IMR-90 (cell line): ENCODE measurements around the gene CIB2. TPM values are rescaled to one million over a fixed set of nuclear protein-coding genes. Genes with fewer than 3 reads are reported as not detected.

ENCODE experiments used
- ATAC-seq: fragments of 200-7000 bp; cut with Tn5 transposase; 2 replicates; pipeline ENCODE4 v1.9.1; 2020; ENCODE audit warnings: low read depth, mild to moderate bottlenecking, moderate library complexity
- BruUV-seq: library from RNA; stranded (reverse); fragments of 400-500 nt; replicated peaks from 2 replicates; lab custom pipeline; 2021; lab: Mats Ljungman, UMichigan
- CTCF ChIA-PET: fragments of 300-600 bp; formaldehyde crosslinking; extraction: SDS; loops from one replicate; lab custom pipeline; 2021; ENCODE audit warnings: antibody characterized with exemption; lab: Yijun Ruan, JAX
- POLR2A ChIA-PET: fragments of 300-600 bp; sonication (Branson Sonifier 250); formaldehyde crosslinking; loops from one replicate; lab custom pipeline; 2022; ENCODE audit warnings: antibody characterized with exemption; ENCODE audit not compliant: unreplicated experiment; lab: Charles Lee
- DNase-seq: peaks from one replicate; pipeline ENCODE4 v3.0.0; 2013
- H2AFZ ChIP-seq: replicated peaks from 2 replicates; pipeline ENCODE3; 2013; ENCODE audit warnings: low read length, mild to moderate bottlenecking; ENCODE audit not compliant: poor library complexity
- H2AK5ac ChIP-seq: 2 replicates; pipeline ENCODE4 v1.6.1; 2013; ENCODE audit warnings: low read depth, low read length, inconsistent platforms
- H2AK9ac ChIP-seq: replicated peaks from 2 replicates; pipeline ENCODE3; 2013; ENCODE audit warnings: mild to moderate bottlenecking, low read depth, low read length, moderate library complexity; ENCODE audit not compliant: poor library complexity
- H2BK120ac ChIP-seq: 2 replicates; pipeline ENCODE4 v1.6.1; 2013; ENCODE audit warnings: low read depth, low read length, inconsistent platforms
- H2BK15ac ChIP-seq: 3 replicates; pipeline ENCODE4 v1.6.1; 2013; ENCODE audit warnings: low read depth, low read length, inconsistent platforms
- H2BK20ac ChIP-seq: 2 replicates; pipeline ENCODE4 v1.6.1; 2013; ENCODE audit warnings: low read depth, mild to moderate bottlenecking, inconsistent platforms, low read length, moderate library complexity
- H2BK5ac ChIP-seq: 2 replicates; pipeline ENCODE4 v1.6.1; 2013; ENCODE audit warnings: mild to moderate bottlenecking, low read depth, low read length, inconsistent platforms; ENCODE audit not compliant: poor library complexity, severe bottlenecking
- H3K14ac ChIP-seq: replicated peaks from 2 replicates; pipeline ENCODE4 v1.6.1; 2013; ENCODE audit warnings: low read depth, low read length, inconsistent platforms
- H3K18ac ChIP-seq: 2 replicates; pipeline ENCODE4 v1.6.1; 2013; ENCODE audit warnings: low read depth, low read length, control low read depth
- H3K23ac ChIP-seq: 2 replicates; pipeline ENCODE4 v1.6.1; 2013; ENCODE audit warnings: low read depth, low read length, inconsistent platforms
- H3K27ac ChIP-seq: 2 replicates; pipeline ENCODE4 v1.5.1; 2013; ENCODE audit warnings: mild to moderate bottlenecking, control low read depth, low read length; ENCODE audit not compliant: insufficient read depth
- H3K27me3 ChIP-seq: 2 replicates; pipeline ENCODE4 v1.6.1; 2013; ENCODE audit warnings: low read length; ENCODE audit not compliant: control insufficient read depth, insufficient read depth
- H3K36me3 ChIP-seq: 2 replicates; pipeline ENCODE4 v1.6.1; 2013; ENCODE audit warnings: low read length, mixed read lengths; ENCODE audit not compliant: control insufficient read depth, insufficient read depth
- H3K4ac ChIP-seq: 2 replicates; pipeline ENCODE4 v1.6.1; 2013; ENCODE audit warnings: low read depth, low read length, inconsistent platforms
- H3K4me1 ChIP-seq: 2 replicates; pipeline ENCODE4 v1.6.1; 2013; ENCODE audit warnings: low read length, mixed read lengths; ENCODE audit not compliant: control insufficient read depth, insufficient read depth
- H3K4me2 ChIP-seq: 2 replicates; pipeline ENCODE4 v1.6.1; 2013; ENCODE audit warnings: low read depth, mild to moderate bottlenecking, control low read depth, low read length, moderate library complexity
- H3K4me3 ChIP-seq: 2 replicates; pipeline ENCODE4 v1.5.1; 2013; ENCODE audit warnings: low read depth, mild to moderate bottlenecking, control low read depth, low read length, moderate library complexity; ENCODE audit not compliant: insufficient read depth
- H3K56ac ChIP-seq: 2 replicates; pipeline ENCODE4 v1.6.1; 2013; ENCODE audit warnings: low read length, inconsistent platforms; ENCODE audit not compliant: insufficient read depth; ENCODE audit errors: extremely low read depth
- H3K79me1 ChIP-seq, 2 experiments: 2 replicates each; pipeline ENCODE4 v1.6.1; 2013; ENCODE audit warnings: low read length in 2 of 2, inconsistent platforms in 1 of 2, low read depth in 1 of 2
- H3K9ac ChIP-seq: 2 replicates; pipeline ENCODE4 v1.6.1; 2013; ENCODE audit warnings: low read depth, low read length, control low read depth
- H3K9me1 ChIP-seq: 2 replicates; pipeline ENCODE4 v1.6.1; 2013; ENCODE audit warnings: low read length, inconsistent platforms; ENCODE audit not compliant: insufficient read depth
- H3K9me3 ChIP-seq: 2 replicates; pipeline ENCODE4 v1.6.1; 2013; ENCODE audit warnings: low read length; ENCODE audit not compliant: control insufficient read depth, insufficient read depth
- H4K20me1 ChIP-seq: 2 replicates; pipeline ENCODE4 v1.6.1; 2013; ENCODE audit warnings: low read length, inconsistent platforms; ENCODE audit not compliant: insufficient read depth
- H4K5ac ChIP-seq: 2 replicates; pipeline ENCODE4 v1.6.1; 2013; ENCODE audit warnings: mild to moderate bottlenecking, low read depth, low read length, control low read depth
- H4K8ac ChIP-seq, 2 experiments: 2 replicates each; pipeline ENCODE4 v1.6.1; 2013; ENCODE audit warnings: low read depth in 2 of 2, low read length in 2 of 2, control low read depth in 1 of 2, inconsistent platforms in 1 of 2
- H4K91ac ChIP-seq: 2 replicates; pipeline ENCODE4 v1.6.1; 2013; ENCODE audit warnings: low read depth, low read length, inconsistent platforms; ENCODE audit not compliant: insufficient read depth
- BHLHE40 ChIP-seq: fragments of 150-350 bp; IDR thresholded peaks from 2 replicates; pipeline ENCODE4 v1.6.1; 2016; ENCODE audit warnings: mild to moderate bottlenecking, low read depth, low read length
- CTCF ChIP-seq: conservative IDR thresholded peaks from 2 replicates; pipeline ENCODE4 v1.5.1; 2012; ENCODE audit warnings: mild to moderate bottlenecking, low read depth, low read length, improper control_type of control experiment
- MXI1 ChIP-seq: IDR thresholded peaks from 2 replicates; pipeline ENCODE4 v1.6.1; 2012; ENCODE audit warnings: low read depth, mild to moderate bottlenecking, low read length, moderate library complexity, borderline replicate concordance
- RCOR1 ChIP-seq: IDR thresholded peaks from 2 replicates; pipeline ENCODE4 v1.6.1; 2012; ENCODE audit warnings: mild to moderate bottlenecking, low read length, improper control_type of control experiment; ENCODE audit not compliant: insufficient replicate concordance
- WGBS, 2 experiments: methylation state at CpG; one replicate each; pipeline versions ENCODE4 v1.1.5 to v1.1.7; 2013; ENCODE audit warnings: missing lambda C conversion rate in 2 of 2; ENCODE audit not compliant: insufficient read length in 1 of 2; ENCODE audit errors: extremely low coverage in 2 of 2; 5-methylcytosine and 5-hydroxymethylcytosine counted together
- dilution Hi-C: fragments of 300-500 bp; cut with HindIII; formaldehyde crosslinking; loops from one replicate; pipeline ENCODE4 v1.14.3; 2018; ENCODE audit warnings: low sequenced_read_pairs; ENCODE audit not compliant: unreplicated experiment
- in situ Hi-C: fragments of 300-500 bp; cut with MboI; formaldehyde crosslinking; loops from 3 replicates; pipeline ENCODE4 v1.14.3; 2019; ENCODE audit warnings: low sequenced_read_pairs, inconsistent platforms, mixed read lengths
- intact Hi-C: fragments of 100-400 bp; cut with micrococcal nuclease; formaldehyde crosslinking; loops from 2 replicates; pipeline ENCODE4 v1.10.0; 2022
- polyA plus RNA-seq, 3 experiments: library from polyadenylated mRNA; depleted of rRNA; stranded (reverse); fragments of >200 nt; gene quantifications; 2 replicates each; pipeline ENCODE4 v1.2.3, GENCODE V29; 2012; ENCODE audit warnings: low replicate concordance in 1 of 3
- total RNA-seq: library from RNA; depleted of rRNA; stranded (reverse); fragments of >200 nt; gene quantifications from 2 replicates; pipeline ENCODE4 v1.2.3, GENCODE V29; 2012

CIB2 gene
- total and polyA plus RNA-seq, 2 of the 4 experiments (the other 2 are of a cell fraction), result 2.2 to 2.4 TPM

GRCh38 chr15:78133801-78134200 lies 2.6 kb upstream of the CIB2 start:
- BruUV-seq, result no TSS peak

More at GRCh38 chr15:78133801-78134200, 2.6 kb upstream of the CIB2 start:
- Histone ChIP-seq H2BK5ac (no peak overlapping the region), H3K36me3 (no peaks in the 10 kb centered on the region), H4K91ac (no peak overlapping the region), H3K18ac (no peak overlapping the region), H3K79me1 (no peaks in the 10 kb centered on the region), H3K4me2 (no peak overlapping the region), H2AK9ac (no peak overlapping the region), H3K9ac (no peak overlapping the region), H3K27ac (no peak overlapping the region), H3K9me3 (no peaks in the 10 kb centered on the region), H2AFZ (no peak overlapping the region), H3K27me3 (no peaks in the 10 kb centered on the region), H2BK120ac (no peak overlapping the region), H2AK5ac (no peak overlapping the region), H4K5ac (no peak overlapping the region), H3K56ac (no peak overlapping the region), H2BK15ac (no peak overlapping the region), H3K4ac (no peak overlapping the region), H2BK20ac (no peak overlapping the region), H3K9me1 (no peaks in the 10 kb centered on the region), H4K20me1 (0 out of 2 replicates have a peak, but pooled peaks cover 6% of the 10 kb centered on the region), H3K4me1 (peaks cover 3% of the 10 kb centered on the region; the same call in 1 of the 2 replicates), H3K14ac (no peak overlapping the region), H3K4me3 (no peak overlapping the region), H3K23ac (no peak overlapping the region), H4K8ac (no peak overlapping the region)
- ATAC-seq, result no peak
- DNase-seq, result no peak
- CTCF ChIA-PET, result no interaction called here
- intact Hi-C loops, result loop anchor here (5.0 kb wide), 1 partner anchor 108 kb away; no protein-coding TSS in a partner anchor
- dilution Hi-C loops, result no loop called here
- POLR2A ChIA-PET, result no interaction called here
- in situ Hi-C loops, result no loop called here
- WGBS, 2 experiments, result no CpG with 5 or more reads among the region's 2 CpGs
- TF ChIP-seq BHLHE40 (no peak), MXI1 (no peak), CTCF (no peak), RCOR1 (no peak)
